GM12874 (cell line): ENCODE measurements around the gene KLHL5.

Experiments
- TF ChIP-seq, protein P1 (sequence below): IDR thresholded peaks from 2 replicates; pipeline ENCODE4 v1.5.1; 2011; ENCODE audit warnings: low read depth, mild to moderate bottlenecking, control low read depth, low read length, moderate library complexity; ENCODE audit not compliant: insufficient read depth

KLHL5 gene

DNA sequence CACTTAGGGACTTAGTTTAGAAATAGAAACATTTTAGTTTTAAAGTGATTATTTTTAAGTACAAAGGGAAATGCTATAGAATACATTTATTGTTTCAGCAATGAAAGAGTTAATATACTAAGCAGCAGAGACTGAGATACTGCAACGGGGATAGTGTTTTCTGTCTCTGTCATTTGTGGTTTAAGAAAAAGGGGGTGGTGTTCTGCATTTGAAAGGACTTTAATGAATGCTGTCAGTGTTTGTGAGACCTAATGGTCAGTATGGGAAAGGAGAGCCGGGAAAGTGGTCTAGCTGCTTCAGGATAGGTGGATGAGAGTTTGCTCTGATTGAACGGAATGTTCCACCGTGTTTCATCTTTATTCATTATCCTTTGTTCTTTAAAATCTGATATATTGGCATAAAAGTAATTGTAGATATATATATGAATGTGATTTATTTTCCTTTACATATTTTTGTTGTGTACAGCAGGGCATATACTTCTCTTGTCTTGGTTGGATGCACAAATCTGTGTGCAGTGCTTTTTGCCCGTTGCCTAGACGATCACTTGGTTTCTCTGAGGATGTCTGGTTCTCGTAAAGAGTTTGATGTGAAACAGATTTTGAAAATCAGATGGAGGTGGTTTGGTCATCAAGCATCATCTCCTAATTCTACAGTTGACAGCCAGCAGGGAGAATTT, at the start of gene KLHL5:
Gene KLHL5, plus strand, starts transcription at position 139 of the 676 bp plus-strand sequence. Its CDS starts 421 bp downstream, at position 560.
- TF ChIP-seq, protein P1, sequence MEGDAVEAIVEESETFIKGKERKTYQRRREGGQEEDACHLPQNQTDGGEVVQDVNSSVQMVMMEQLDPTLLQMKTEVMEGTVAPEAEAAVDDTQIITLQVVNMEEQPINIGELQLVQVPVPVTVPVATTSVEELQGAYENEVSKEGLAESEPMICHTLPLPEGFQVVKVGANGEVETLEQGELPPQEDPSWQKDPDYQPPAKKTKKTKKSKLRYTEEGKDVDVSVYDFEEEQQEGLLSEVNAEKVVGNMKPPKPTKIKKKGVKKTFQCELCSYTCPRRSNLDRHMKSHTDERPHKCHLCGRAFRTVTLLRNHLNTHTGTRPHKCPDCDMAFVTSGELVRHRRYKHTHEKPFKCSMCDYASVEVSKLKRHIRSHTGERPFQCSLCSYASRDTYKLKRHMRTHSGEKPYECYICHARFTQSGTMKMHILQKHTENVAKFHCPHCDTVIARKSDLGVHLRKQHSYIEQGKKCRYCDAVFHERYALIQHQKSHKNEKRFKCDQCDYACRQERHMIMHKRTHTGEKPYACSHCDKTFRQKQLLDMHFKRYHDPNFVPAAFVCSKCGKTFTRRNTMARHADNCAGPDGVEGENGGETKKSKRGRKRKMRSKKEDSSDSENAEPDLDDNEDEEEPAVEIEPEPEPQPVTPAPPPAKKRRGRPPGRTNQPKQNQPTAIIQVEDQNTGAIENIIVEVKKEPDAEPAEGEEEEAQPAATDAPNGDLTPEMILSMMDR: no peak

DNA sequence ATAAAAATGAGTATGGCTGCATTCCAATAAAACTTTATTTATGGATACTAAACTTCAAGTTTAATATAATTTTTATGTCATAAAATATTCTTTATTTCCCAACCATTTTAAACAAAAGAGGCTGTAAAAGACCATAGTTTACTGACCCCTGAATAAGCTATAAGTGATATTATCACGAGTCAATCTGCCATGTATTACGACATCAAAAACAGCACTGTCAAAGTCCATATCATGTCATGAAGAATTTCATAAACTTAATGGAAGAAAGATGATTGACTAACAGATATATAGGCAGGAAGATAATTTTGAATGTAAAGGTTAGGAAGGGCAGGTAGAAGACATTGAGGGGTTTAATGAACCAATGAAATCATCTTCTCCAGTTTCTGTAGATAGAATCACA, 48.0 kb upstream of the KLHL5 start:
- TF ChIP-seq, protein P1: no peak

GRCh38 chr4:39020130-39020529, 41.9 kb upstream of the KLHL5 start:
- TF ChIP-seq, protein P1: no peak

DNA sequence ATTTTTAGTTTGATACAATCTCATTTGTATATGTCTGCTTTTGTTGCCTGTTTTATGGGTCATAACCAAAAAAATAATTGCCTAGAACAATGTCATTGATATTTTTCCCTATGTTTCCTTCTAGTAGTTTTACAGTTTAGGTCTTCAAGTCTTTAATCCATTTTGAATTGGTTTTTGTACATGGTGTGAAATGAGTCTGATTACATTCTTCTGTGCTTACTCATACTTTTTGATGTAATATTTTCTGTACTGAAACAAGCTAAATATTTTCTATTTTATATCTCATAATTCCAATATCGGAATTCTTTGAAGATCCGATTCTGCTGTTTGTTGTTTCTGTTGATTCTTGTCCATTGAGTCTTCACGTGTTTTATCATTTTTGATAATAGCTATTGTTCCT, 40.4 kb upstream of the KLHL5 start:
- TF ChIP-seq, protein P1: no peak

DNA sequence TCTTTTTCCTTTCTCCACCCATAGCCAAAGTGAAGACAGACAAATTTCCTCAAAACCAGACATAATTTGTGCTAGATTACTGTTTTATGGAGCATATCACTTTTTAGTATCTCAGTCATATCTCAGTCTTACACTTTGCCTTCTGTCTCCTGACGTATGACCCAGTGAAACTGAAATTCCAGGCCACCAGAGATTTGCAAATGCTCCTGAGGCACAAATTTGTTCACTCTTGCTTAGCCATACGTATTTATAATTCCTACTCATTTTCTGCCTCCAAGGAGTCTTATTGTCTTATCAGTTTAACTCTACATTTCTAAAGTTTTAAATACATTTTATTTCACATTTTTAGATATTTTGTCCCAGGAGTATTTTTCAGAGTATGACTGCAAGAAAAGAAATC, 39.8 kb upstream of the KLHL5 start:
- TF ChIP-seq, protein P1: no peak

DNA sequence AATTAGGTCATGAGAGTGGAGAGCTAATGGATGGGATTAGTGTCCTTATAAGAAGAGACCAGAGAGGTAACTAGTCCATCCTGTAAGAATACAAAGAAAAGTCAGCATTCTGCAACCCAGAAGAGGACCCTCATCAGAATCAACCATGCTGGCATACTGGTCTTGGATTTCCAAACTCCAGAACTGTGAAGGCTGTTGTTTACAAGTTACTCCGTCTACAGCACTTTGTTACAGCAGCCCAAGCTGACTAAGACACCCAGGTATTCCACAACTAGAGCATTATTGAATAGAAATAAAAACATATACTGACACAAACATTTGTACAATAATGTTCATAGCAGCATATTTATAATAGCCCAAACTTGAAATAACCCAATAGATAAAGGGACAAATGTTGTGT, 39.0 kb upstream of the KLHL5 start:
- TF ChIP-seq, protein P1: no peak

- TF ChIP-seq, protein P1: no peak
These were observed 37.6 kb upstream of the KLHL5 start for GRCh38 chr4:39024311-39024865.
